CD4-positive, alpha-beta T cell treated with Interferon alpha-2 for 1 hour (primary cell): Measurements from ENCODE around the gene SLC44A5.
"Not testable (repeated sequence)": the region's sequence is repeated elsewhere in the genome, so short reads cannot be mapped to it uniquely, and the experiment has no call there.

Experiments used
- DNase-seq, 2 donors: peaks; one replicate each; pipeline ENCODE4 v3.0.0-alpha.2; 2020 to 2022

The SLC44A5 gene

DNA sequence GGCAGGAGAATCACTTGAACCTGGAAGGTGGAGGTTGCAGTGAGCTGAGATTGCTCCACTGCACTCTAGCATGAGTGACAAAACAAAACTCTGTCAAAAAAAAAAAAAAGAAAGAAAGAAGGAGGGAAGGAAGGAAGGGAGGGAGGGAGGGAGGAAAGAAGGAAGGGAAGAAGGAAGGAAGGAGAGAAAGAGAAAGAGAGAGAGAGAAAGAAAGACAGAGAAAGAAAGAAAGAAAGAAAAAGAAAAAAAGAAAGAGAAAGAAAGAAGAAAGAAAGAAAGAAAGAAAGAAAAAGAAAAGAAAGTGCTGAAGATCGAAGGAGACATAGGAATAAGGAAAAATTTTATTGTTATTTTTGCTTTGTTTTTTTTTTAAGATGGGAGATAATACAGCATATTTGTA is 166.7 kb downstream of the SLC44A5 start:
- no peak for DNase-seq

DNA sequence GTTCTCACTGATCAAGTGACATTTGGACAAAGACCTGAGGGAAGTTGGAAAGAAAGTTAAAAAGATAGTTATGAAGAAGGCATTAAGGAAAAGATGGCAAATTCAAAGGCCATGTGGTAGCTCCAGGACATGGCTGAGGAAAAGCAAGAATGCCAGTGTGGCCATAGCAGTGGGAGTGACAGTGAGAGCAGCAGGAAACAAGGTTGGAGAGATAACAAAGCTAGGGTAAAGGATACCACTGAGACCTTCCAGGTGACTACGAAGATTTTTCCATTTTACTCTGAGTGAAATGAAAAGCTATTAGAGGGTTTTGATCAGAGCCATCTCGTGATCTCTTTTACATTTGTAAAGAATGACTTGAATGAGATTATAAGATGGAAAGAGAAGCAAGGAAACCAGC is 170.6 kb downstream of the SLC44A5 start:
- DNase-seq = no peak

DNA sequence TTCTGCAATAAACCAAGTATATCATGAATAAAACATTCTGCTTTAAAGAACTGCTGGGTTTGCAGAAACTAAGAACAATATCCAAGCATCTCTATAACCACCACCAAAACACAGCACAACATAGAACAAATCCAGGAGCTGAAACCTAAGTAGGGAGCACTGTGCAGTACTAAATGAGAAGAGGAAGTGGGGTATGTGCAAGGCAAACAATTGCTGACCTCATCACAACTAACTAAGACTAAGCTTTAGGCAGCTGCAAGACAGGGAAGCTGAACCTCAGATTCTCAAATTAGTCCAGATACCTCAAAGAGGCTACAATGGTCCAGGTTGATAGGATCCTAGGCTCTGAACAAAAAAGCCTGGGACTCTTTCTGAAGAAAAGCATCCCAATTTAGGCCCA is 172.6 kb downstream of the SLC44A5 start:
- DNase-seq = no peak

DNA sequence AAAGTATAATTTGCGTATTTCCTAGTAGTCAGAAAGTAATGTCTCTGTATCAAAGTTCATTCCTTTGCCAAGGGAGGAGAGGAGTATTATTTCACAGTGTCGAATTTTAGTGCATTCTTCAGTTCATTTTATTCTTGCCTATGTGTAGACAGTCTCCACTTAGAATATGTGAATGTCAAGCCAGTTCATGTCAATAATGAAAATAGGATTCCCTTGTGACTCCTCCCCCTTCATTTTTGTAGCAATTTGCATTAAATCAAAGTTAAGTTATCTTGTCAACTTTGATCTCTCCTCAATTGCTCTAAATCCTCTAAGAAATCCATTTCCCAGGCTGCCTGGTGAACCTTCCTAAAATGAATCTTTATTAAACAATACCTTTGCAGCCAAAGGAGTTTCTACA is 179.1 kb downstream of the SLC44A5 start:
- no peak for DNase-seq

DNA sequence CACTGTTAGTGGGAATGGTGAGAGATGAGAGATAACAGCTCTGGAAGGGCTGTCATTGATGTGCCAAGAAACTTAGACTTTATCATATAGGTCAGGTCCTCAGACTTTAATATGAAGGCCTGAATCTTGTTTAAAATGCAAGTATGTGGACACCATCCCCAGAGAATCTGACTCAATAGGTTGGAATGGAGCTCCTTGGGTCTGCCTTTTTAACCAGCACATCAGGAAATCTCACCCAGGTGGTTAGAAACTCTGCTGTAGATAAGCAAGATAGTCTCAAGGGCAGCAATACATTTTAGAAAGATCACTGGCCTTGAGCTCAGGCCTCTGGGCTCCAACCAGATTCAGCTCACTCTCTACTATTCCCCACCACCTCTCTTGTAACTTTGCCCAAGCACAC is 180.4 kb downstream of the SLC44A5 start:
- no peak for DNase-seq

DNA sequence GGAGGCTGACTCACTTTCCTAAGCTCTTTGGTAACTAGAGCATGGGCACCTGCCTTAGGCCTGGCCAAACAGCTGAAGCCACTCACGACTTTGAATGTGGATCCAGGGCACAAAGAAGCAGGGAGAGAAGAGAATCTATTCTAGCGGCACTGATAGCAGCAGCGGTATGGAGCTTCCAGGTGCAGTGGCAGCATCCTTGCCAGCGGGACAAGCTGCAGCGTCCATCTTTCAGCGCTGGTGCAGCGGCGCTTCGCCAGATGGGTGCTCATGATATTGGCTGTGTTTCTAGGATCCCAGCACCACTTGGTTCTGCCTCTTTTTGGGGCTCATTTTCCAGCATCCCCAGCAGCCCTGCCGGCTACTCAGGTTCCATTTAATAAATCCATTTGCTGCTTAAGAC is 184.2 kb downstream of the SLC44A5 start:
- no peak for DNase-seq

DNA sequence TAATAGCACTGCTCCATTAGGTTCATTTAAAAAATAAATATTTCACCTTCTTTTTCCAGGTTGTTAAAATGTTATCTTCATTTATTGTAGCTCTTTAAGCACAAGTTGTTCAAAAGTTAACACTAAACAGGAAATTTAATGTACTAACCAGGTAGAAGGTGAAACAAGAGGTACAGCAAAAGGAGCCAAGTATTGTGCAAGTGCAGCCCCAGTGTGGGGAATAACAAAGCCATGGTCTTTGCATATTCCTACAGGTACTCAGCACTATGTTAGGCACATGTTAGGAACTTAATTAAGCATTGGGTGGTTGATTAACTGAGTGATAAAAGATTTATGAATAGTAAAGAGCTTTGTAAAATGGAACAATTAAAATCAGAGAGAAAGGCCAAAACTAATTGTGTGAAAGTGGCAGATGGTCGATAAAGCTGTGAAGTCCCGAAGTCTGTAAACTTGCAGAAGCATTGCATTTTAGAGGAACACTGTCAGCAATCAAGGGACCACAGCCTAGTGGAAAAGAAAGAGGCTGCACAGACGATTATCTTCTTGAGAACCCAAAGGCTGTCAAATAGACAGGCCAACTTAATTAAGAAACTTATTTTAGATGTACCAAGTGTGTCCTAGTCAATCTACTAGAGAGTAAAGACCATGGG is 185.8 kb downstream of the SLC44A5 start:
- DNase-seq = no peak

DNA sequence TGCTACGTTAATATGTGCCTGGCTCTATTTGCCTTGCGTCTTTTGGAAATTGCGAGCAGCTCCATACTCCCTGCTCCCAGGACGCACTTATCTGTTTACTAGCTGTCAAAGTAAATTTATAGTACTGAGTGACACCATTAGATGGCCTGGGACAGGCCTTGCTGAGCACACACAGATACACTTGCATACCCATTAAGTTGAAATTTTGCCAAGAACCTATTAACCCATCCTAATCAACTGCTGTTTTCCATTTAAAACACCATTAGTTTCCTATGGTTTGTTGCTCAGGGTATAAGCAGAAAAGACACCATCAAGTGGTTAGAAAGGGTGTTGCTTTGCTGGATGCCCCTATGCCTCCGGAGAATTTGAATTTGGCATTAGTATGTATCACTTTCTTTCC is 187.3 kb downstream of the SLC44A5 start:
- DNase-seq = no peak

DNA sequence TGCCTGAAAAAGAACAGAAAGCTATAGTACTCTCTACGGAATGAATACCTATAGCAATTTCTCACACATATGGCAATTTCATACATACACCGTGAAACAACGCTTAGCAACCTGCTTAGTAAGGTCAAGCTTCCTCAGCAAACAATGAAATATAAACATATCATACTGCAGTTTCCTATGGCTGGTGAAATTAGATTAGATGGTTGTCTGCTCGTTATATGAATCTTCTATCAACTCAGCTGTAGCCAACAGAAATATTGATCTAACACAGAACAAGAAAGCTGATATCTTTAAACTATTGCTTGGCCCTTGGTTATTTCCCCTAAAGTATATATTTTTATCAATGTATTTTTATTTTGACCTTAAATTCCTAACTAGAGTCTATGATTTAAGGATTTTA is 187.8 kb downstream of the SLC44A5 start:
- DNase-seq = no peak

DNA sequence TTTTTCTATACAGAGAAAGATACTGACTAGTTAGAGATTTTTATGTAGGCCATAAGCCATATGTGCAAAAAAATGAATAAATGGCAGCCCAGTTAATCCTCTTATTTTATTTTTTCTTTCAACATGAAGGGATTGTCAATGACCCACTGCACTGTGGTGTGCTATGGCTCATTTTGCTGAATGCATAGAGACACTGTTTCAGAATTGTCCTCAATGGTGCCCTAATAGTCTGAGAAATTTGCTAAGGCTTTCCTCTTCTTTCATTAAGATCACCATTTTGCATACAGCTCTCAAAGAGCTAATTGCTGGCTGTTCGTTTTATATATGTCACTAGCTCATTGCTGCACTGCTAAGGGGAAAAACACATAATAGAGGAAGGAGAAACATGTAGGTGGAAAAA is 189.5 kb downstream of the SLC44A5 start:
- no peak for DNase-seq

DNA sequence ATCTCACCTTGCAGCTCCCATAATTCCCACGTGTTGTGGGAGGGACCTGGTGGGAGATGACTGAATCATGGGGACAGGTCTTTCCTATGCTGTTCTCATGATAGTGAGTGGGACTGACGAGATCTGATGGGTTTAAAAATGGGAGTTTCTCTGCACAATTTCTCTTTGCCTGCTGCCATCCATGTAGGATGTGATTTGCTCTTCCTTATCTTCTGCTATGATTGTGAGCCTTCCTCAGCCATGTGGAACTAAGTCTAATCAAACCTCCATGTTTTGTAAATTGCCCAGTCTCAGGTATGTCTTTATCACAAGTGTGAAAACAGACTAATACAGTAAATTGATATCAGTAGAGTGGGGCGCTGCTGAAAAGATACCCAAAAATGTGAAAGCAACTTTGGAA is 195.7 kb downstream of the SLC44A5 start:
- DNase-seq = no peak

DNA sequence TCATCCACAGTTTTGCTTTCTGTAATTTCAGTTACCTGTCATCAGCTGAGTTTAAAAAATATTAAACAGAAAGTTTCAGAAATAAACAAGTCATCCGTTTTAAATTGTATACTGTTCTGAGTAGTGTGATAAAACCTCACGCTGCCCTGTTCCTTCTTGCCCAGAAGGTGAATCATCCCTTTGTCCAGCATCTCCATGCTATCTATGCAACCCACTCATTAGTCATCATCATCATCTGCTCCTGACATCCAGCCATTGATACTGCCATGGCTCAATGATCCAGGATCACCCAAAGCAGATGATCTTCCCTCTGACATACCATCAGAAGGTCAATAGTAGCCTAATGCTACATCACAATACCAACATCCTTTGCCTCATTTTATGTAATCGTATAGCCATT is 198.3 kb downstream of the SLC44A5 start:
- DNase-seq = no peak

DNA sequence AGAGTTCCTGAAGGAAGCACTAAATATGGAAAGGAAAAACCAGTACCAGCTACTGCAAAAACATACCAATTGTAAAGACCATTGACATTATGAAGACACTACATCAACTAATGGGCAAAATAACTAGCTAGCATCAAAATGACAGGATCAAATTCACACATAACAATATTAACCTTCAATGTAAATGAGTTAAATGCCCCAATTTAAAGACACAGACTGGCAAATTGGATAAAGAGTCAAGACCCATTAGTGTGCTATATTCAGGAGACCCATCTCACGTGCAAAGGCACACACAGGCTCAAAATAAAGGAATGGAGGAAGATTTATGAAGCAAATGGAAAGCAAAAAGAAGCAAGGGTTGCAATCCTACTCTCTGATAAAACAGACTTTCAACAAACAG is 206.2 kb downstream of the SLC44A5 start:
- not testable (repeated sequence) for DNase-seq

DNA sequence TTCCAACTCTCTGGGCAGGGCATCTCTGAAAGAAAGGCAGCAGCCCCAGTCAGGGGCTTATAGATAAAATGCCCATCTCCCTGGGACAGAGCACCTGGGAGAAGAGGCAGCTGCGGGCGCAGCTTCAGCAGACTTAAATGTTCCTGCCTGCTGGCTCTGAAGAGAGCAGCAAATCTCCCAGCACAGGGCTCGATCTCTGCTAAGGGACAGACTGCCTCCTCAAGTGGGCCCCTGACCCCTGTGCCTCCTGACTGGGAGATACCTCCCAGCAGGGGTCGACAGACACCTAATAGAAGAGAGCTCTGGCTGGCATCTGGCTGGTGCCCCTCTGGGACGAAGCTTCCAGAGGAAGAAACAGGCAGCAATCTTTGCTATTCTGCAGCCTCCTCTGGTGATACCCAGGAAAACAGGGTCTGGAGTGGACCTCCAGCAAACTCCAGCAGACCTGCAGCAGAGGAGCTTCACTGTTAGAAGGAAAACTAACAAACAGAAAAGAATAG is 207.7 kb downstream of the SLC44A5 start:
- DNase-seq = not testable (repeated sequence)

DNA sequence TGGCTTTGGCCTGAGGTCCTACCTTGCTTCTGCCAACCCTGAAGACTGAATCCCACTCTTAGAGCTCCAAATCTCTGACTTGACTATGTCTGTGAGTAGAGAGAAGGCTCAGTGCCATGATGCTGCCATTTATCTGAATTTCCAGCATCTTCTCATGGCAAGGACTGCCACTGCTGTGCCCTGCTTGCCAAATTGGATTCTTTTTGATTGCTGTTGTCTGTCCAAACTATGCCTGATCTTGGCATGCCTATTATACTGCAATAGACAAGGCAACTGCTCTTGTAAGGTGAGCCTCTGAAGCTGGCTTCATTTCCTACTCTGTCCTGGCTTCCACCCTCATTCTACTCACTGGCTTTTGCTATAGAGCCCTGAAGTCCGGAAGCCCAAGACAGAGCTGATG is 210.2 kb downstream of the SLC44A5 start:
- DNase-seq = no peak

DNA sequence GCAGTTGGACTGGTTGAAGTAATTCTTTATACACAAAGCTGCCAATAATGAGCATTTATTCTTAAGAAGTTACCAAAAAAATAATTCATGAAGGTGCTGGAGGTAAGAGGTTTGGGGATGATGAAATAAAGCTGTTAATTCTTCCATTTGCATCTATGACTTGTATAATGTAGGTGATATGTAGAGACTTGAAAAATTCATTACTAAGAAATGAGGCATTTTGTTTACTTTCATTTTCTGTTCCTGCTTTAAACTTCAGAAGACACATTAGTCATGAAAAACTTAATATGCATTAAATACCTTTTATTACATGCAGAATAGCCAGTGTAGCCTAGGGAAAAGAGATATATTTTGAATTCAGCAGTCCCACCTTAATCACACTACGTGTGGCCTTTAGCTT is 214.2 kb downstream of the SLC44A5 start:
- DNase-seq = no peak

DNA sequence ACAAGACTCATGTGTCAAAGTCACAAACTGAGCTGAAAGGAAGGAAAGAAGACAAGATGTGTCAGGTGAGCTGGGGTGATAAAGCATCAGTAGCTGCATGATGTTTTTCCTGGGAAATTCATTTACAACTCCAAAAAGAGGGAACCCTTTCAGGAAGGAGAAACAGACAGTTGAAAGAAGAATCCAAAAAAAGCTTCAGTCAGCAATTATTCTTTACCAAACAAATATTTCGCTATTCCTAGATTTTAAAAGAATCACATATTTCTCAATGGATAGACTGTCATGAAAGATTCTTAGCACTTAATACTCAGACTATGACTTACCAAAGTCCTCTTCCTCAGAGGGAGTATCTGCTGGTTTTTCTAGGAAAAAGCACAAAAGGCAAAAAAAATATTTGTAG is 214.7 kb downstream of the SLC44A5 start:
- DNase-seq = no peak

DNA sequence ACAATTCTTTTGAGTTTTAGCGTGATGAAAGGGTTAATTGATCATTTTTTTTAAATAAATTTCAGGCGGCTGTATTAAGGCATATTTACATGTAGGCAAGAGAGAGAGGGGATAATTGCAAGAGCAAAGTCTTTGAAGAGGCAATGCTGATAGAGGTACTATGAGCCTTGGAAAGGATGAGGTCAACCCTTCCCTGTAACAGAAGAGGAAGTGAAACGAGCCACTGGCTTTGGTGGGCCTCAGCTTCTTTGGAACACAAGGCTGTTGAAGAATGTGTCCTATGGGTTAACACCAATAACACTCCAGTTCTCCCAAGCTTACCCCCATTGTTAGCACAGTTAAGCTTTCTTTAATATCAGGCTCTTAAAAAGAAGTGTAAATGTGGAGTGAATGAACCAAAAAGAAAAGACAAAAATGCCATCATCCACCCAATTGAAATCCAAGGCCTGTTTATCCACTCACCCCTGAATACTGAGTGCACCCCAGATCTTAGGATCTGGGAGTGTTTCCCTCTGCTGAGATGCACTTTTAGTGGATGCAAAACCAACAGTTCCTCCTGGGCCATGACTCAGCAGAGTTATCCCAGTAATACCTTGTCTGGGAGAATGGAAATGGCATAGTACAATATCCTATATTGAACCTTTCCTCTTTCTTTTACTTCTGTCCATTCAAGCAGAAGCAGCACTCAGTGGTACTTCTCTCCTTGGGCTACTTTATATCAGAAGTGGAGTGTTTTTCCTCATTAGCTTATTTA is 216.4 kb downstream of the SLC44A5 start:
- DNase-seq = no peak

DNA sequence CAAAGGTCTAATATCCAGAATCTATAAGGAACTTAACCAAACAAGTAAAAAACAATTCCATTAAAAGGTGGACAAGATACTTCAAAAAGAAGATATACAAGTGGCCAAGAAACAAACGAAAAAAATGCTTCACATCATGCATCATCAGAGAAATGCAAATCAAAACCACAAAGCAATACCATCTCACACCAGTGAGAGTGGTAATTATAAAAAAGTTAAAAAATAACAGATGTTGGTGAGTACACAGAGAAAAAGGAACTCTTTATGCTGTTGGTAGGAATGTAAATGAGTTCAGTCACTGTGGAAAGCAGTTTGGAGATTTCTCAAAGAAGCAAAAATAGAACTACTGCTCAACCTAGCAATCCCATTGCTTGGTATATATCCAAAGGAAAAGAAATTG is 218.6 kb downstream of the SLC44A5 start:
- DNase-seq = no peak

DNA sequence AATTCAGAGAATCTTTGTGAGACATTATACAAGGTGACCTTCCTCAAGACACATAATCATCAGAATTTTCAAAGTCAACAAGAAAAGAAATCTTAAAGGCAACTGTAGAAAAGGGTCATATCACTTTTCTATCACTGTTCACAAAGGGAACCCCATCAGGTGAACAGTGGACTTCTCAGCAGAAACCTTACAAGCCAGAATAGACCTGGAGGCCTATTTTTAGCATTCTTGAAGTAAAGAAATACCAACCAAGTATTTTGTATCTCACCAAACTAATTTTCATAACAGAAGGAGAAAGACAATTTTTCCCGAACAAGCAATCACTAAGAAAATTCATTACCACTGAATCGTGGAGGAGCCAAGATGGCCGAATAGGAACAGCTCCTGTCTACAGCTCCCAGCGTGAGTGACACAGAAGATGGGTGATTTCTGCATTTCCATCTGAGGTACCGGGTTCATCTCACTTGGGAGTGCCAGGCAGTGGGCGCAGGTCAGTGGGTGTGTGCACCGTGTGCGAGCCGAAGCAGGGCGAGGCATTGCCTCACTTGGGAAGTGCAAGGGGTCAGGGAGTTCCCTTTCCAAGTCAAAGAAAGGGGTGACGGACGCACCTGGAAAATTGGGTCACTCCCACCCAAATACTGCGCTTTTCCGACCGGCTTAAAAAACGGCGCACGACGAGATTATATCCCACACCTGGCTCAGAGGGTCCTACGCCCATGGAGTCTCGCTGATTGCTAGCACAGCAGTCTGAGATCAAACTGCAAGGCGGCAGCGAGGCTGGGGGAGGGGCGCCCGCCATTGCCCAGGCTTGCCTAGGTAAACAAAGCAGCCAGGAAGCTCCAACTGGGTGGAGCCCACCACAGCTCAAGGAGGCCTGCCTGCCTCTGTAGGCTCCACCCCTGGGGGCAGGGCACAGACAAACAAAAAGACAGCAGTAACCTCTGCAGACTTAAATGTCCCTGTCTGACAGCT is 235.2 kb downstream of the SLC44A5 start:
- DNase-seq = not testable (repeated sequence)

DNA sequence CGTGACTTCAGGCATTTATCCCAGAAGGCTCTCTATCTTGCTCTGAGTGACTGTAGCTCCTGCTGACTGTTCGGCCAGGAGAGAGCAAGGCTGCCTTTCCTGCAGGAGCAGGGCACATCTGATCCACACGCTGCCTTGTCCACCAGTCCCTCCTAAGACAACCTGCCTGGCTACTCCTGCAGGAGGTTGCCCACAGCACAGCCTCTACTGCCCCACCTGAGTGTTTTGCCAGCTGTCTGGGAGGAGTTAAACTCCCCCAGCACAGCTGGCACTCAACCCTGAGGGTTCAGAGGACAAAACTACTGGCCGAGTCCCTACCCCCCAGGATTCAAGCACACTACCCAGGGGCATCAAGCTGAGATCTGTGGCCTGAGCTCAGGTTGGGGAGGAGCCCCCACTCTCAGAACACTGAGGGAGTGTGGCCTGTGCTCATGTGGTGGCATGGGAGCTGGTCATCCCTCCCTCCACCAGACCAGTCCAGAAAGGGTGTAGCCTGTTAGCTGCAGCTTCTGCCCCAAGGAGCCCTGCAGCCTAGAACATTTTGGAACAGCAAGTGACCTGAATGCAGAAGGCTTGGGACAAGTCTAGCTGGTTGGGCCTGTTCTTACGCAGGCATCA is 237.3 kb downstream of the SLC44A5 start:
- no peak for DNase-seq

DNA sequence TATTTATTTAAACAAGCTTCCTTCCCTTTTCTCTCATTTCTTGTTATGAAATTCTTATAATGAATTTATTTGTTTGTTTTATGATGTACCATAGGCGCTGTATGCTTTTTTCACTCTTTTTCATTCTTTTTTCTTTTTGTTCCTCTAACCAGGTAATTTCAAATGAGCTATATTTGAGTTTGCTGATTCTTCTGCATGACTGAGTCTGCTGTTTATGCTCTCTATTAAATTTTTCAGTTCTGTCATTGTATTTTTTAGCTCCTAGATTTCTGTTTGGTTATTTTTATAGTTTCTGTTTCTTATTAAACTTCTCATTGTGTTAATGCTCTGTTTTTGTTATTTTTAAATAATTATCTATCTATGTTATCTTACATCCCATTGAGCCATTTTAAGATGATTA is 244.3 kb downstream of the SLC44A5 start:
- DNase-seq = no peak

DNA sequence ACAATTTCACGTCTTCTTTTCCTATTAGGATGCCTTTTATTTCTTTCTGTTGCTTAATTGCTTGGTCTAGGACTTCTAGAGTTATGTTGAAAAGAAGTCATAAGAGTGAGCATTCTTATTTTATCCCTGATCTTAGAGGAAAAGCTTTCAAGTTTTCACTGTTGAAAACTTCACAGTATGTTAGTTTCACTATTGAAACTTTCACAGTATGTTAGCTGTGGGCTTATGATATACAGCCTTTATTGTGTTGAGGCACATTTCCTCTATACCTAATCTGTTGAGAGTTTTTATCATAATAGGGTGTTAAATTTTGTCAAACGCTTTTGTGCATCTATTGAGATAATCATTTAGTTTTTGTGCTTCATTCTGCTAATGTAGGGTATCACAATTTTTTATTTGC is 249.7 kb downstream of the SLC44A5 start:
- no peak for DNase-seq
